ENCODE data around the gene NCKAP5. TPM values are rescaled to one million over a fixed set of nuclear protein-coding genes. Genes with fewer than 3 reads are reported as not detected.

The NCKAP5 gene
- total RNA-seq, 1 experiment from 2014 or later, result not detected

- POLR2A ChIA-PET, result interaction anchor here (0.6 kb wide), 1 partner anchor 221 kb away, joined by 3 read pairs; no protein-coding TSS in a partner anchor
- no peak for TF ChIP-seq CTCF (IDR thresholded peaks at IDR 0.05; ENCODE audit: unreplicated experiment)
- intact Hi-C loops (cut with micrococcal nuclease), result no loop called here
- Mint-ChIP-seq H3K9me3 (ENCODE audit: unreplicated experiment) (no peaks in the 10 kb centered on the region), H3K27ac (ENCODE audit: low read depth, unreplicated experiment) (no peak overlapping the region), H3K27me3 (ENCODE audit: insufficient read depth, unreplicated experiment) (no peaks in the 10 kb centered on the region), H3K36me3 (ENCODE audit: insufficient read depth, unreplicated experiment) (peaks cover 6% of the 10 kb centered on the region), H3K4me1 (ENCODE audit: insufficient read depth, unreplicated experiment) (no peaks in the 10 kb centered on the region), H3K4me3 (ENCODE audit: unreplicated experiment) (no peak overlapping the region)
- CTCF ChIA-PET, result interaction anchor here (0.5 kb wide), 1 partner anchor 197 kb away, joined by 3 read pairs; no protein-coding TSS in a partner anchor
- no TSS peak for BruUV-seq (replicated peaks)
- no peak for DNase-seq (ENCODE audit: unreplicated experiment)
Measured at GRCh38 chr2:133304344-133304743, 263.9 kb downstream of the NCKAP5 start.

- H3K27me3 Mint-ChIP-seq (ENCODE audit: insufficient read depth, unreplicated experiment), result no peaks in the 10 kb centered on the region
- H3K4me1 Mint-ChIP-seq (ENCODE audit: insufficient read depth, unreplicated experiment), result no peaks in the 10 kb centered on the region
- H3K36me3 Mint-ChIP-seq (ENCODE audit: insufficient read depth, unreplicated experiment), result peaks cover 6% of the 10 kb centered on the region
- intact Hi-C loops (cut with micrococcal nuclease), result no loop called here
- BruUV-seq (replicated peaks), result no TSS peak
- CTCF ChIA-PET, result no interaction called here
- TF ChIP-seq CTCF (IDR thresholded peaks at IDR 0.05; ENCODE audit: unreplicated experiment), result no peak
- no peaks in the 10 kb centered on the region for H3K9me3 Mint-ChIP-seq (ENCODE audit: unreplicated experiment)
- no peak for DNase-seq (ENCODE audit: unreplicated experiment)
- H3K4me3 Mint-ChIP-seq (ENCODE audit: unreplicated experiment), result no peak overlapping the region
- H3K27ac Mint-ChIP-seq (ENCODE audit: low read depth, unreplicated experiment), result no peak overlapping the region
- POLR2A ChIA-PET, result no interaction called here
Measured at GRCh38 chr2:133303150-133303549, 265.1 kb downstream of the NCKAP5 start.

GRCh38 chr2:133296401-133296800 lies 271.9 kb downstream of the NCKAP5 start:
- H3K9me3 Mint-ChIP-seq (ENCODE audit: unreplicated experiment), result no peaks in the 10 kb centered on the region
- no peak overlapping the region for H3K4me3 Mint-ChIP-seq (ENCODE audit: unreplicated experiment)
- no peak for TF ChIP-seq CTCF (IDR thresholded peaks at IDR 0.05; ENCODE audit: unreplicated experiment)
- no peaks in the 10 kb centered on the region for H3K36me3 Mint-ChIP-seq (ENCODE audit: insufficient read depth, unreplicated experiment)
- intact Hi-C loops (cut with micrococcal nuclease), result no loop called here
- no peak for DNase-seq (ENCODE audit: unreplicated experiment)
- ChIA-PET POLR2A (no interaction called here), CTCF (no interaction called here)
- BruUV-seq (replicated peaks), result no TSS peak
- H3K4me1 Mint-ChIP-seq (ENCODE audit: insufficient read depth, unreplicated experiment), result no peaks in the 10 kb centered on the region
- H3K27ac Mint-ChIP-seq (ENCODE audit: low read depth, unreplicated experiment), result no peak overlapping the region
- H3K27me3 Mint-ChIP-seq (ENCODE audit: insufficient read depth, unreplicated experiment), result no peaks in the 10 kb centered on the region

GRCh38 chr2:133293544-133294353 lies 274.5 kb downstream of the NCKAP5 start:
- DNase-seq (ENCODE audit: unreplicated experiment), result no peak
- no peak for TF ChIP-seq CTCF (IDR thresholded peaks at IDR 0.05; ENCODE audit: unreplicated experiment)
- Mint-ChIP-seq H3K27me3 (ENCODE audit: insufficient read depth, unreplicated experiment) (no peaks in the 10 kb centered on the region), H3K9me3 (ENCODE audit: unreplicated experiment) (peaks cover 4% of the 10 kb centered on the region), H3K4me1 (ENCODE audit: insufficient read depth, unreplicated experiment) (no peaks in the 10 kb centered on the region), H3K27ac (ENCODE audit: low read depth, unreplicated experiment) (no peak overlapping the region), H3K36me3 (ENCODE audit: insufficient read depth, unreplicated experiment) (no peaks in the 10 kb centered on the region), H3K4me3 (ENCODE audit: unreplicated experiment) (no peak overlapping the region)
- CTCF ChIA-PET, result interaction anchor here (0.6 to 1.6 kb wide), 3 partner anchors 12 to 497 kb away, joined by 3 to 5 read pairs (median 4); no protein-coding TSS in a partner anchor
- POLR2A ChIA-PET, result no interaction called here
- BruUV-seq (replicated peaks), result no TSS peak
- intact Hi-C loops (cut with micrococcal nuclease), result no loop called here

Measured in MCF 10A (cell line).